GM18519 (cell line): ENCODE data around the gene GUCA2B.

Experiments
- ATAC-seq: cut with Tn5 transposase; IDR thresholded peaks from one replicate; pipeline ENCODE4 v1.9.1; 2021; ENCODE audit warnings: mild to moderate bottlenecking, moderate library complexity; ENCODE audit not compliant: unreplicated experiment, low FRiP score

Gene GUCA2B

DNA sequence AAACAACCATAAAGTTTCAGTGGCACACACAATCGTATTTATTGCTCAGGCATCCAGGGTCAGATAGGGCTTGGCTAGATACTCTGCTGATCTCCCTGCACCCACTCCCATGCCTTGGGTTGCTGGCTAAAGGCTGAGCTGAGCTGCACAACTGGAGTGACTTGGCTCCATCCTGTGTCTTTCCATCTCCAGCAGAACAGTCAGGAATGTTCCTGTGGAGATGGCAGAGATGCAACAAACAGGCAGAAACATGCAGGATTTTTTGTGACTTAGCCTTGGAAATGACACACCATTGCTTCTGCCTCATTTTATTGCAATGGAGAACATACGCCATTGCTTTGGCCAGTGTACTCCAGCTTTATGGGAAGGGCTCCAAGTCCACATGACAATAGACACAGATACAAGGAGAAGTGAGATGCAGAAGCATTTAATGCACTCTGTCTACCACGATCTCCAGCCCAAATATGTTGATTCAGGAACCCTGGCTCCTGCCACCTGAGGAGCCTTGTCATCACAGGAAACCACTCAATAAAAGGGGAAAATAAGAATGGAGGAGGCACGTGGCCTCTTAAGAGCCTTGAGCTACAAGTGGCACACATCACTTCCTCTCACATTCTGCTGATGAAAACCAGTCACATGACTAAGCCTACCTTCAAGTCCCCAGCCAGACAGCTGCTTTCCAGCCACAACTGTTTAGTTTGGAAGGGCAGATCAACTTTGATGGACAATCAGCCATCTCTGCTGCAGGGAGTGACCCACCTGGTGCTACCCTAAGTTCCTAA lies 10.1 kb upstream of the GUCA2B start:
- no peak for ATAC-seq

DNA sequence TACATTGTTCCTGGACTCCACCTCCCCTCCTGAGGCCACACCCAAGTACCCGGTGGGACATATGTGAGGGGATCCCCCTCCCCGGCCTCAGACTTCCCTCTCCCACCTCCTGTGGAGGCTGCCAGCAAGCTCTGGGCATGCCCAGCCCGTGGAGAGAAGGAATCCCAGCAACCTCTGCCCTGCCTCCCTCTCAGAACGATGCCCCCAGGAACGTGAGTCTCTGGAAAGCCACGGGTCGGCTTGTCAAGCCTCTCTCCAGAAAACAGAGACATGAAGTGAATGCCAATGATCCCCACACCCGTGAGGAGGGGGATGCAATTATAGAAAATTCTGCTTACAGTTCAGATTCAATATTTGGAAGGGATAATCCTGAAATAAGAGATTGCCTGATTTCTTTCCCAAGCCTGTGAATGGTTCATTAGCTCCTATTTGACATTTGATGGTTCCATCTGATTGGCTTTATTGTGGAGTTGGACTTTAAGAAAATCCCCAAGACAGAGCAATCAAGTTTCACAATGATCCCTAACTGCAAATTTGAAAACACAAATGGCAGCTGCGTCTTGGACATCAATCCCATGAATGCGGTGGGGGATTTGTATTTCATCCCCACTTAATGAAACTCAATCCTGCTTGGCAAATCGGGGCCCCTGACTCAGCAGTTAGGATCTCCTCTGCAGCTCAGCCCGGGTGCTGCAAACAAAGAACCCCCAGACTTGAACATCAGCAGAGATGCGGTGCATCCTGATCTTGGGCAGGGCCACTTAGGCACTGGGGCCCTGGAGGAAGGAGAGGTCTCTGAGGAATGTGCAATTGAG lies 9.1 kb upstream of the GUCA2B start:
- no peak for ATAC-seq

DNA sequence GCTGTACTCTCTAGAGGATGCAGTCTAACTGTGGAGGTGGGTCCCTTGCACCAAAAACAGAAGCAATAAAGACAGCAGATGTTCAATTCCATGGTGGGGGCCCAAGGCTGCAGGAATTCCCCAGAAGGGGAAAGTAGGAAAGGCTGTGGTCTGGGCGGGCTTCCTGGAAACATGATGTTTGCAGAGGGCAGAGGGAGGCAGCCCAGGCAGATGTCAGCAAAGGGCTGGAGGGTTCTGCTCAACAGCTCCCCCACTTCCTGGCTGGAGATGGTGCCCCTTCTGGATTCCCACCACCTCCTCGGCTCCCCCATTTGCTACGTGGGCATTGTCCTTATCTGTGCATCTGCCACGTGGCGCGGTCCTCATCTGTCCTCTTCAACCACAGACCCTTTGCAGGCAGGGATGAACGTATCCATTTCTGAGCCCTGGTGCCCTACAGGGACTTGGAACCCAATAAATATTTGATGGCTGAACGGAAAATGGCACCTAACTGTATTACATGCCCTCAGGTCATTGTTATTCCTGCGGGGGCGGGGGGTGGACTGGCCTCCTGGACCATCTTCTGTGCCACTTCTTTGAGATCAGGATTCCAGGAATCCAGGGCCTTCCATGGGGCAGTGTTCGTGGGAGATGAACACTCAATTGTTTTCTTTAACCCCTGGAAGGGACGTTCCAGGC lies 8.4 kb upstream of the GUCA2B start:
- ATAC-seq = no peak

DNA sequence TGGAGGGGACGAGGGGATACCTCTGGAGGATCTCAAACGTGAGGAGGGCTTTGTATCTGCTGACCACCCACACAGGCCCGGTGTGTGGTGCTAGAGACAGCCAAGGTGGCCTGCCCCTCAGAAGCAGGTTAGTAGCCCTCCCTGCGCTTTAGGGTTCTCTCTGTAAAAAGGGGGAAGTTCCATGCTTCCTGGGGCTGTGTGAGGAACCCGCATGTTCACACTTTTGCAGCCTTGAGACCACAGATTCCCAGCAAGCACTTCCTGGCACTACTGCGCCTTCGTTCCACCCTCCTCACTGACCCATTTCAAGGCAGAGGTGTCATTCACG lies 7.9 kb upstream of the GUCA2B start:
- ATAC-seq = no peak

DNA sequence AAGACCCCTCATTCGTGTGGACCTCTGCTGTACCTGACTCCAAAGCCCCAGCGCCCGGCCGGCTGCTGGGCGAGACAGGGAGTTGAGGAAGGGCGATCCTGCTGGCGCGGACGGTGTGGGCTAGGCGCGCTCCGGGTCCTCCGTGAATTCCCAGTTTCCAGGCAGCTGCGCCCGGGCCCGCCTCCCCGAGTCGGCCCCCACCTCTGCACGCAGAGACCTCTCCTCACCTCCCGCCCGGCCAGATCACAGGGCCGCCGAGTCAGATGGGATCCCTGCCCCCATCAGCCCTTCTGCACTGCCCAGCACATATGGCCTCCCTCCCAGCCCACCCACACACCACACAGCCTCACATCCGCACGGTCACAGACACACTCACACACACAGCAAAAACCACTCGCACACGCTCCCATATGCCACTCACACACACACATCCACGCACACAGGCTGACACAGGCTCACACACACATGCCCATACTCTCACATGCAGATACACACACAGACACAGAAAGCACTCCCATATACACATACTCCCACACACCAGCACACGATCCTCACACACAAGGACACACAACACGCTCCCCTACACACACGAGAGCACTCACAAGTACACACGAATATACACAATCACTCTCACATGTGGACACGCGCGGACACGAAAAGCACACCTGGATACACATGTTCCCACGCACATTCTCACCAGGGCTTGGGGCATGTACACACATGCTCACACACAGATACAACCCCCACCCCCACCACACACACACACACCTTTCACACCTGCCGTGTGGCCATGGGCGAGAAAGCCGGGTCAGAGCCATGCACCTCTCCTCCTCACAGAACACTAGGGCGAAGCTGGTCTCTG lies 7.2 kb upstream of the GUCA2B start:
- ATAC-seq = no peak

DNA sequence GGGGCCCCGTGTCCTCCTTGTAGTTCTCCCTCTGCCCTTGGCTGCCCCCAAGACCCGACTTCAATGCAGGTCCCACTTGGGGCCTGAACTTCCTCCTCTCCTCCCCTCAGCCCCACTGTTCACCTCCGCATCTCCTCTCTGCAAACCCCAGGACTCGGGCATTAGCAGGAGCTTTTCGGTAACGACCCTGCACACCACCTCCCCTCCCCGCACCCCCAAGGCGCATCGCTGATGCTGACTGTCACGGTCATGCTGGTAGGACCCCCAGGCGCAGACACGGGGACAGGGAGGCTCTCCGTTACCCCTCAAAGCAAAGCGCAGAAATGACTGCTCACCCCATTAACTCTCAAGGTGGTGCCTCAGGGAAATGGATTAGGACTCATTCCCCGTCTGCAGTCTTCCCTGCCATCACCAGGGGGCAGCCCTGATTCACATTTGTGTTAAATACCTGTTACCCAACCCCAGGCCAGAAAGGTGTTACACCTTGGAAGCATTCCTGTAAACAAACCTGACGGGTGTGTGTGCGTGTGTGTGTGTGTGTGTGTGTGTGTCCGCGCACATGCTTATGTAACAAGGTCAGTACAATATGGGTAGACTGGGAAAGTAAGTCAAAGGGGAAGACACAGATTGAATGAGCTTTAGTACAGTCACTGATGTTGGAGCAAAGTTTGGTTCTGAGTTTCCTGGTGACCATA lies 6.4 kb upstream of the GUCA2B start:
- ATAC-seq = no peak

DNA sequence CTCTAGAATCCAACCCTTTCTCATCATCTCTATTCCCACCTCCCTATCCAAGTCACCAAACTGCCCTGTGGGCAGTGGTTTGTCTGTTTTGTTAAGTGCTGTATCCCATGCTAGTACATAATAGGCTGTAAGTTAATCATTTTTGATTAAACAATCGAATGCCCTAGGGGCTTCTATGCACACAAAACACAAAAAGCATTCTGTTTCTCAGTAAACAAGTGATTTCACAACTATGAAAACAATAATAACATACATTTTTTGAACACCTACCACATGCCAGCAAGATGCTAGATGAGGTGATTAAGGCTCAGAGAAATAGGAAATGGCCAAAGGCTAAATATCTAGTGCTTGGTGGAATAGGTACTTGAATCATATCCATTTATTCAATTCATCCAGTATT lies 5.0 kb upstream of the GUCA2B start:
- ATAC-seq = no peak

DNA sequence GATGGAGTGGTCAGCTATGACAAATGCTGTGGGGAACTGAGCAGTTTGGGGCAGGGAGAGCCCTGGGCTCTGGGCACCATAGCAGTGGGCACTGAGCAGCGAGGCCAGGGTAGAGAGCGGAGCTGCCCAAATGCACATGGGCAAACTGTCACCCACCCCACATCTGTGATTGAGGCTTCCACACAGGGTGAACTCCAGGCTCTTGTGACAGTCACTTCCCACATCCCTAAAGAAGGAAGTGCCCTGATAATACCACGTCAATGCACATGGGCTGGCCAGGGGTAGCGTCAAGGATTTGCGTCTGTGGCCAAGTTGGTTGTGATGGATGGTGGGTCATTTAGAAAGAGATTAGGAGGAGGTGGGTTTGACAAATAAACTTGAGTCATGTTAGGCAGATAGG lies 2.6 kb upstream of the GUCA2B start:
- ATAC-seq = no peak

DNA sequence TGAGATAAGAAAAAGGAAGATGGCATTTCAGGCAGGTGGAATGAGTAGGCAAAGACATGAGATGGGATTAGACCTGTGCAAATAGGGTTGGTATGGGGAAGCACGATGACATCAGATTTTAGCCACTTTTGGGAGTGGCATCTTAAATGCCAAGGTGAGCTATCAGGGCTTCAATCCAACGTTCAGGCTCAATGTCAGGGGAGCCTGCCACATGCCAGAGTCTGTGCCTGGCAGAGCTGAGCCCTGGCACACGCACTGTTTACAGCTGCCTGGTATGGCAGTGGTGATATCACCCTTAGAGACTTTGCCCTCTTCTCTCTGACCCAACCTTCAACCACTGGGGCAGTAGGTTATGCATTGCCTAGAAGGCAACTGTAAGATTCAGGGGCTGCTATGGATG lies 1.1 kb upstream of the GUCA2B start:
- no peak for ATAC-seq

DNA sequence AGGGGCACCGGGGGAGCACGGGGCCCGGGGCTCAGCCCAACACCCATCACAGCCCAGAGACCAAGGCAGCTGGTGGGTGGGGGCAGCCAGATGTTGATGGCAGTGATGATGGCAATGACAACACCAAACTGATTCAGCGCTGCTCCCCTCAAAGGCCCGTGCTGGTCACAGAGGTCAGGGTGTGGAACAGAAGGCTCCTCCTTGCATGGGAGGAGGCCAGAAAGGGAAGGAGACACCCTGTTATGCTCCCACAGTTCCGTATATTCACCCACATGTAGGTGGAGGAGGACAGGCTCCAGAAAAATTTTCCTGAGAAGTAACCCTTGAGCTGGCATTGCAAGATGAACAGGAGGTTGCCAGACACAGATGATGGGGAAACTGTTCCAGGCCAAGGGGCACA lies 414 bp downstream of the GUCA2B start:
- no peak for ATAC-seq

DNA sequence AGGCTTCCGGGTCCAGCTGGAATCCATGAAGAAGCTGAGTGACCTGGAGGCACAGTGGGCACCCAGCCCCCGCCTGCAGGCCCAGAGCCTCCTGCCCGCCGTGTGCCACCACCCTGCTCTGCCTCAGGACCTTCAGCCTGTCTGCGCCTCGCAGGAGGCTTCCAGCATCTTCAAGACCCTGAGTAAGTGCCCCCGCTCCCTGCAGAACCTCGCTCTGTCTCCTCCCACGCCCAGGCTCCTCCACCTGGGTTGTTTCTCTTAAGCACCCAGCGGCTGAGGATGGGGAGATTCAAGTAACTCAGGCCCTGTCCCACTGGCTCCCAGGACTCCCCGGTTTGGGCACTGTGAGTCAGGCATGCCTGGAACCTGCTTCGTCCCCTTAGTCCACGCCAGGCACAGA lies 1.5 kb downstream of the GUCA2B start:
- no peak for ATAC-seq

DNA sequence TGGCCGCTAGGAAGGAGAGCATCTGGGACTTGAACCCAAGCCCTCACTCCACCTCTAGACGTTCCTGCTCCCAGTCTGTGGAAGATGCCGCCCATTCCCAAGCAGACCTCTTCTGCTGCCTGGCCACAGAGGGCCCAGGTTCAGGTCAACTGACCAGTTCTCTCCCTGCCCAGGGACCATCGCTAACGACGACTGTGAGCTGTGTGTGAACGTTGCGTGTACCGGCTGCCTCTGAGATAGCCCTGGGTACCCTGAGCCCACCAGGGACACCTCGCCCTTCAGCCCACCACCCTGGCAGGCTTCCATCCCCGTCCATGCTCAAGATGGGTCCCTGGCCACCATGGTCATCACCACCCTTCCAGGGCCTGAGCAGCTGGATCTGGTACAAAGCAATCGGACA lies 2.2 kb downstream of the GUCA2B start:
- no peak for ATAC-seq

DNA sequence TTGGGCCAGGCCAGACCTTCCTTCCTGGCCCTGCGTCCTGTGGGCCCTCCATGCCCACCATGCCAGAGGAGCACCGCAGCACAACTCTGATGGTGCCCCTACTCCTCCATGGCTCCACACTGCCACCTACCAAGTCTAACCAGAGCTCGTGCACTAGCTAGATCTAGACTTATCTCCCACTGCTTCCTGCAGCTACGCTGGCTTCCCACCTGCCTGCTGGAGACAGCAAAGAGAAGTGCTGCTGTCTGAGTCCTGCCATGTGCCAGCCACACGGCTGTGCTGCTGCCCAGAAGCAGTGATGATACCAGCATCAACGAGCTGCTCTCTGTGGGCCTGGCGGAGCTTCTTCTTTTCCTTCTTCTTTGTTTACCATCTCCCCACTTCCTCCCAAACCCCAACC lies 4.5 kb downstream of the GUCA2B start:
- no peak for ATAC-seq

DNA sequence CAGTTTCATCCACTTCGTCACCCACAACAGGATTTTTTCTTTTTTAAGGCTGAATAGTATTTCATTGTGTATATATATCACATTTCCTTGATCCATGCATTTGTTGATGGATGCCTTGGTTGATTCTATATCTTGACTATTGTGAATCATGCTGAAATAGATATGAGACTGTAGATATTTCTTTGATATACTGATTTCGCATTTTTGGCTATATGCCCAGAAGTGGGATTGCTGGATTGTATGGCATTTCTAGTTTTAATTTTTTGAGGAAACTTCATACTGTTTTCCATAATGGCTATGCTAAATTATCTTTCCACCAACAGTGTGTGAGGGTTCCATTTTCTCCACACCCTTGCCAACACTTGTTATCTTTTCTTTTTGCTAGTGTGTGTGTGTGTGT lies 5.0 kb downstream of the GUCA2B start:
- no peak for ATAC-seq

DNA sequence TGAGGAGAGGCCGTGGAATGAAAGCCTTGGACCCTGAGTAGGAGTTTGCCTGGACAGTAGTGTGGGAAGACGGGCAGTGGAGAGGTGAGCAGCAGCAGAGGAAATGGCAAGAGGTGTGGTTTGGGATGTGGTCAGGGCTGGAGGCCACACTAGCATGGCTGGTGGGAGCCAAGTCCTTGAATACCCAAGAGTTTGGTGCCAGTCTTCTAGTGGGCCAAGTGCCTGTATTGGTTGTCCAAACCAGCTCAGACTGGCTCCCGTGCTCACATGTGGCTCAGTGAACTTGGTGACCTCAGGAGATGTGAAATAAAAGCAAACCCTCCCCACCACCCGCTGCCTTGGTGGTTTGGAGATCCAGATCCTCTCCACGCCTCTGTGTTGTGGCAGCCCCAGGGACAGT lies 9.0 kb downstream of the GUCA2B start:
- no peak for ATAC-seq

DNA sequence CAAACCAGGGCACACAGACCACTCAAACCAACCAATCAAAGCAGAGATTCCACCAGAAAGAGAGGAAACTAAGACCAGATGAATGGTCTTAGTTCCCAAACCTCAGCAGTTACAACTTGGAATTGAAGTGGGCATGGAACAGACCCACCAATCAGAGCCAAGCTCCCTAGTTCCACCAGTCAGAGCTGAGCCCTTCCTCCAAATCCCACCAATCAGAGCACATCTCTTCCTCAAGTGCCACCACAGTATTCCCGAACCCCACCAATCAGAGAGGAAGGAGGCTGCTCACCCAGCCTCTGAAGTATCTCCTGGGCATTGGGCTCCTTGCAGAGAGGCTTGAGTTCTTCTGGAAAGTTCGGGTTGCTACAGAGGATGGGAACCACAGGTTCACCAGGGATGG lies 9.9 kb downstream of the GUCA2B start:
- no peak for ATAC-seq

DNA sequence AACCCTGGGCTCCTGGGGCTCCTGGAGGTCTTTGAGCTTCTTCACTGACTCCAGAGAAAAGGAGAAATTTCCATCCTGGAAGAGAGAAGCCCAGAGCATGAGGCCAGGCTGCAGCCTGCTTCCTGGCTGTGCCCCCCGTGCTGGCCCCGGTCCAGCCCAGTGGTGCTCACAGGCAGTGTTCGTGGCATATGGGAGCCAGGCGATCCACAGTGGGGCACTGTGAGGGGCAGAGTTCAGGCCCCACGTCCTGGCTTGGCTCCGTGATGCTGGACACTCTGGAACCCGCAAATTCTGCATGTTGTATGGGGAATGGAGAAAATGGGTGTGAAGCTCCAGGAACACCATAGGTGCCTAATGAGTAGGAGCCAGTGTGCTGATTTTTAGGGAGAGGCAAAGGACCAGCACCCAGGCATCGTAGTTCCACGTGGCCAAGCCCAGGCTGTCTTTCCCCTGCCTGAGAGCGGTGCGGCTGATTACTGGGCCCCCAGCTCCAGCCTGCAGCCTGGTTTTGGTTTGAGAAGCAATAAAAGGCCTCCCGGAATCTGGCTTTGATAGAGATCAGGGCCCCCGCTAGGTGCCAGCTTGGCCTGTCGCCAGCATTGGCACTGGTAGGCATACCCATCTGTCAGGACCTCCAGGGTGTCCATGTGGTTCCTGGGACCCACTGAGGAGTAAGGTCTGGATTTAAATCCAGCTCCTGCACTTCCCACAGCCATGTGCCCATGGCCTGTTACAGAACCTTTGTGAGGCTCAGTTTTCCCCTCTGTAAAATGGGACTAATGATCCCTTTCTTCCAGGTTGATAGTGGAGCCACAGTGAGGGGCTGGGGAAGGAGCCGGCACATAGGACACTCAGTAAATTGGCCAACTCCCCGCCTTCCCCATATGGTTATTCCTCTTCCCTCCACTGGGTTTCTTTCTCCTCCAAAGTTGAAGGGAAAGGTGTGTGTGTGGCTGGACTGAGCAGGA lies 10.6 kb downstream of the GUCA2B start:
- ATAC-seq = no peak

DNA sequence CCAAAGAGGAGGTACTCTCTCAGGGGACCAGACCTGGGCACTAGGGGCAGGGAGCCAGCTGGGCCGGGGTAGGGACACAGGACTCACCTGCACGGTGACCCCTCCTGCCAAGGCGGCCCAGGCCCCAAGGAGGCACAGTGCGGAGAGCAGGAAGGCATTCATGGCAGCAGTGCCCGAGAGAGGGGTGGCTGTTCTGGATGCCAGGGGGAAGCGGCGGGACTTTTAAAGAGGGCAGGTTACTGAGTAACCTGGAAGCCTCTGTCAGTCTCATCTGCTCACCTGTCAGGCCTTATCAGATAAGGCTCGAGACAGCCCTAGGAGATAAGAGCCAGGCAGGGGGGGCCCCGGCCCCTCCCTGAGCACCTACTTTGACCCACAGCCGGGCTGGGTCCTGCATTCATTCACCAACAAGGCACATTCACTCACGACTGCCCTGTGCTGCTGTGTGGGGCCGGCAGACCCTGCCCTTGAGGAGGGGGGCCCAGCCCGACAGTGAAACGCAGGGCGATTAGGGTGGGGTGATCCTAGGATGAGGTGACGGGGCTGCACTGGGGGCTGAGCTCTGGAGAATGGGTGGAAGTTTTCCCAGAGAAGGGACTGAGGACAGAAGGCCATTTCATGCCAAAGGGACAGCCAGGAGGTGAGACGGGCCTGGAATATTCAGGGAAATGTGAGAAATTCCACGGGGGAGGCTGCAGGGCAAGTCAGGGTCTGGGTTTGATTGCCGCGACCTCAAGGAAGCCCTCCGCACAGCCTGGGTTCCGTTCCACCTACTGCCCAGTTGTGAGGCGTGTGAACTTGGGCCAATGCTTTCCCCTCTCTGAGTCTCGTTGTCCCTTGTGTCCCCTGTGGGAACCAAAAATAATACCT lies 11.6 kb downstream of the GUCA2B start, which contains the start of gene GUCA2A:
GUCA2A (minus strand) TSS at position 195 of the 870 bp plus-strand sequence; CDS start at position 162, 33 bp downstream.
- ATAC-seq = no peak
